Bronchial epithelial cell (primary cell): ENCODE results near the gene RNF151. TPM values are rescaled to one million over a fixed set of nuclear protein-coding genes. Genes with fewer than 3 reads are reported as not detected.

Experiments used
- DNase-seq: peaks from one replicate; pipeline ENCODE4 v3.0.0-alpha.2; 2010; ENCODE audit warnings: low read depth
- FAIRE-seq: peaks from 2 replicates; lab custom pipeline; 2011; peaks lifted over from hg19 to GRCh38; lab: Jason Lieb, UNC
- H3K27me3 ChIP-seq: 2 replicates; pipeline ENCODE4 v1.5.1; 2011; ENCODE audit warnings: low read length; ENCODE audit not compliant: control insufficient read depth, insufficient read depth
- H3K36me3 ChIP-seq: 2 replicates; pipeline ENCODE4 v1.5.1; 2011; ENCODE audit warnings: low read length; ENCODE audit not compliant: control insufficient read depth, insufficient read depth
- H3K4me3 ChIP-seq: 2 replicates; pipeline ENCODE4 v1.5.1; 2011; ENCODE audit warnings: mild to moderate bottlenecking, low read depth, low read length, control low read depth
- CTCF ChIP-seq: IDR thresholded peaks from 2 replicates; pipeline ENCODE4 v1.5.1; 2011; ENCODE audit warnings: mild to moderate bottlenecking, moderate library complexity, low read length, control low read depth, inconsistent platforms; ENCODE audit not compliant: insufficient read depth, severe bottlenecking
- total RNA-seq: library from RNA; depleted of rRNA; stranded (reverse); fragments of >200 nt; gene quantifications from 2 replicates; pipeline ENCODE4 v1.2.1, GENCODE V29; 2014

Gene RNF151
- total RNA-seq, 1 donor from 2014 or later: not detected

GRCh38 chr16:2015947-2016208 lies 49.2 kb downstream of the RNF151 start:
- no peak for TF ChIP-seq CTCF
- Histone ChIP-seq H3K27me3 (peaks cover 11% of the 10 kb centered on the region), H3K36me3 (no peaks in the 10 kb centered on the region), H3K4me3 (no peak overlapping the region)
- FAIRE-seq: no peak
- no peak for DNase-seq

GRCh38 chr16:2016407-2016922 lies 49.8 kb downstream of the RNF151 start:
- peaks cover 11% of the 10 kb centered on the region for H3K27me3 ChIP-seq
- H3K36me3 ChIP-seq: no peaks in the 10 kb centered on the region
- peak; percentile 29 for TF ChIP-seq CTCF
- DNase-seq (no peak), FAIRE-seq (no peak)
- H3K4me3 ChIP-seq: no peak overlapping the region

Other genes with a start within 250 kb of the RNF151 start
- 48.5 and 56.9 TPM in 2 replicates for gene NME3, start 195.3 kb upstream of the RNF151 start, total RNA-seq
- gene EME2, start 194.0 kb upstream of the RNF151 start, total RNA-seq: 5.8 and 6.1 TPM in 2 replicates
- gene MRPS34, start 193.7 kb upstream of the RNF151 start, total RNA-seq: 71.3 and 74.8 TPM in 2 replicates
- gene SPSB3, start 184.3 kb upstream of the RNF151 start, total RNA-seq: 35.5 and 48.2 TPM in 2 replicates
- gene NUBP2, start 183.9 kb upstream of the RNF151 start, total RNA-seq: 60.2 and 82.9 TPM in 2 replicates
- gene IGFALS, start 173.2 kb upstream of the RNF151 start, total RNA-seq: under 0.01 TPM in 1 of 2 replicates, not detected in the other
- 60.0 and 91.8 TPM in 2 replicates for gene HAGH, start 140.0 kb upstream of the RNF151 start, total RNA-seq
- 61.6 and 61.9 TPM in 2 replicates for gene FAHD1, start 139.7 kb upstream of the RNF151 start, total RNA-seq
- gene MEIOB, start 94.7 kb upstream of the RNF151 start, total RNA-seq: 0.26 TPM in 1 of 2 replicates, not detected in the other
- gene HS3ST6, start 48.4 kb upstream of the RNF151 start, total RNA-seq: 2.2 TPM in 1 of 2 replicates, not detected in the other
- 2.9 and 6.0 TPM in 2 replicates for gene MSRB1, start 23.7 kb upstream of the RNF151 start, total RNA-seq
- under 0.01 and 0.13 TPM in 2 replicates for gene RPL3L, start 12.2 kb upstream of the RNF151 start, total RNA-seq
- 115 and 219 TPM in 2 replicates for gene NDUFB10, start 7.3 kb upstream of the RNF151 start, total RNA-seq
- 5,082 and 6,563 TPM in 2 replicates for gene RPS2, start 2.0 kb upstream of the RNF151 start, total RNA-seq
- 38.5 and 44.5 TPM in 2 replicates for gene TBL3, start 5.2 kb downstream of the RNF151 start, total RNA-seq
- 1.6 and 2.0 TPM in 2 replicates for gene NOXO1, start 14.6 kb downstream of the RNF151 start, total RNA-seq
- gene GFER, start 17.3 kb downstream of the RNF151 start, total RNA-seq: 16.1 and 18.4 TPM in 2 replicates
- 2.9 and 5.2 TPM in 2 replicates for gene SYNGR3, start 23.1 kb downstream of the RNF151 start, total RNA-seq
- 26.3 and 31.9 TPM in 2 replicates for gene ZNF598, start 43.0 kb downstream of the RNF151 start, total RNA-seq
- gene NPW, start 52.9 kb downstream of the RNF151 start, total RNA-seq: 0.13 TPM in 1 of 2 replicates, not detected in the other
- gene NHERF2, start 60.0 kb downstream of the RNF151 start, total RNA-seq: 15.8 and 20.1 TPM in 2 replicates
- gene NTHL1, start 81.0 kb downstream of the RNF151 start, total RNA-seq: 18.6 and 44.0 TPM in 2 replicates
- gene TSC2, start 81.1 kb downstream of the RNF151 start, total RNA-seq: 25.0 and 34.7 TPM in 2 replicates
- gene PKD1, start 169.0 kb downstream of the RNF151 start, total RNA-seq: 56.1 and 114 TPM in 2 replicates
- gene RAB26, start 181.8 kb downstream of the RNF151 start, total RNA-seq: 0.26 and 0.90 TPM in 2 replicates
- 47.4 and 50.2 TPM in 2 replicates for gene TRAF7, start 188.9 kb downstream of the RNF151 start, total RNA-seq
- under 0.01 and 1.8 TPM in 2 replicates for gene CASKIN1, start 229.7 kb downstream of the RNF151 start, total RNA-seq
- 10.9 and 11.6 TPM in 2 replicates for gene MLST8, start 238.6 kb downstream of the RNF151 start, total RNA-seq
- gene BRICD5, start 244.0 kb downstream of the RNF151 start, total RNA-seq: 0.53 and 1.2 TPM in 2 replicates
- gene PGP, start 248.0 kb downstream of the RNF151 start, total RNA-seq: 9.1 and 9.5 TPM in 2 replicates